Neutrophil (primary cell): Measurements from ENCODE around the gene NPAS2.

Experiments used
- H3K27ac ChIP-seq: fragments of 200-600 bp; sonication (generic); 2 replicates; pipeline ENCODE4 v1.5.1; 2016; ENCODE audit warnings: mild to moderate bottlenecking, moderate library complexity
- H3K27me3 ChIP-seq: fragments of 200-600 bp; sonication (generic); 2 replicates; pipeline ENCODE4 v1.6.0; 2016; ENCODE audit warnings: mild to moderate bottlenecking
- H3K36me3 ChIP-seq: fragments of 200-600 bp; sonication (generic); 2 replicates; pipeline ENCODE4 v1.5.1; 2017
- H3K4me1 ChIP-seq, 2 experiments: fragments of 200-600 bp in 1 of 2; sonication (generic) in 1 of 2; 1 replicate in 1 of 2; 2 replicates in 1 of 2; pipeline versions ENCODE4 v1.5.1 to v1.6.1; 2013 to 2016; ENCODE audit warnings: low read depth in 1 of 2, low read length in 1 of 2, mild to moderate bottlenecking in 1 of 2, moderate library complexity in 1 of 2; ENCODE audit not compliant: control insufficient read depth in 1 of 2, insufficient read depth in 1 of 2
- H3K4me3 ChIP-seq, 2 experiments: fragments of 200-600 bp in 1 of 2; sonication (generic) in 1 of 2; 1 replicate in 1 of 2; 2 replicates in 1 of 2; pipeline ENCODE4 v1.5.1; 2013 to 2016; ENCODE audit warnings: low read depth in 1 of 2, low read length in 1 of 2, mild to moderate bottlenecking in 1 of 2, moderate library complexity in 1 of 2
- H3K9me3 ChIP-seq: fragments of 200-600 bp; sonication (generic); 2 replicates; pipeline ENCODE4 v1.5.1; 2016
- CTCF ChIP-seq: fragments of 200-600 bp; sonication (generic); IDR thresholded peaks from 2 replicates; pipeline ENCODE4 v1.5.1; 2016; ENCODE audit warnings: antibody characterized with exemption

Gene NPAS2

GRCh38 chr2:100997509-100998234 lies 177.7 kb downstream of the NPAS2 start:
- Histone ChIP-seq H3K4me3 (no peak overlapping the region), H3K36me3 (no peaks in the 10 kb centered on the region), H3K4me1 (peaks cover 8 to 10% of the 10 kb centered on the region in 2 experiments), H3K27ac (no peak overlapping the region), H3K9me3 (no peaks in the 10 kb centered on the region), H3K27me3 (peaks cover 23% of the 10 kb centered on the region)
- no peak for TF ChIP-seq CTCF

- Histone ChIP-seq H3K36me3 (no peaks in the 10 kb centered on the region), H3K9me3 (no peaks in the 10 kb centered on the region), H3K27me3 (peaks cover 23% of the 10 kb centered on the region), H3K4me3 (no peak overlapping the region), H3K4me1 (peaks cover 13 to 15% of the 10 kb centered on the region in 2 experiments), H3K27ac (no peak overlapping the region)
- no peak for TF ChIP-seq CTCF
These were observed 178.3 kb downstream of the NPAS2 start for GRCh38 chr2:100998235-100998573.

DNA sequence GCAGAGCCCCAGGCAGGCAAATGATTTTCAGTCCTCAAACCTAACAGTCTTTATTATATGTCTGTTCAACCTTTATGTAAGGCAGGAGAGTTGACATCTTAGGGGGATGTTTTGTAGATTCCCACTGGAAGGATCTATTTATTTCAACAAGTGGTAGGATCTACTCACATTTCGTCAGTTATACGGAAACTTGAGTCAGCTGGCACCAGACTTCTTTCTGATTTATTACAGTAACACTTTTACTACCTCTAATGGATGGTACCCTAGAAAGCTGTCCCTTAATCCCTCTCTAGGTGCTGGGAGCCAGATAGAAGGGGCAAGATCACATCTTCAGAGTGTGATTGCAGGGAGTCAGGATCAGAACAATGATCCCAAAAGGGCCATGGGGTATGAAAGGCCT lies 180.1 kb downstream of the NPAS2 start:
- H3K27me3 ChIP-seq, result peaks cover 23% of the 10 kb centered on the region
- H3K36me3 ChIP-seq, result peaks cover 16% of the 10 kb centered on the region
- H3K27ac ChIP-seq, result no peak overlapping the region
- no peaks in the 10 kb centered on the region for H3K9me3 ChIP-seq
- peaks cover 20 to 22% of the 10 kb centered on the region in 2 experiments for H3K4me1 ChIP-seq
- no peak overlapping the region for H3K4me3 ChIP-seq
- no peak for TF ChIP-seq CTCF

DNA sequence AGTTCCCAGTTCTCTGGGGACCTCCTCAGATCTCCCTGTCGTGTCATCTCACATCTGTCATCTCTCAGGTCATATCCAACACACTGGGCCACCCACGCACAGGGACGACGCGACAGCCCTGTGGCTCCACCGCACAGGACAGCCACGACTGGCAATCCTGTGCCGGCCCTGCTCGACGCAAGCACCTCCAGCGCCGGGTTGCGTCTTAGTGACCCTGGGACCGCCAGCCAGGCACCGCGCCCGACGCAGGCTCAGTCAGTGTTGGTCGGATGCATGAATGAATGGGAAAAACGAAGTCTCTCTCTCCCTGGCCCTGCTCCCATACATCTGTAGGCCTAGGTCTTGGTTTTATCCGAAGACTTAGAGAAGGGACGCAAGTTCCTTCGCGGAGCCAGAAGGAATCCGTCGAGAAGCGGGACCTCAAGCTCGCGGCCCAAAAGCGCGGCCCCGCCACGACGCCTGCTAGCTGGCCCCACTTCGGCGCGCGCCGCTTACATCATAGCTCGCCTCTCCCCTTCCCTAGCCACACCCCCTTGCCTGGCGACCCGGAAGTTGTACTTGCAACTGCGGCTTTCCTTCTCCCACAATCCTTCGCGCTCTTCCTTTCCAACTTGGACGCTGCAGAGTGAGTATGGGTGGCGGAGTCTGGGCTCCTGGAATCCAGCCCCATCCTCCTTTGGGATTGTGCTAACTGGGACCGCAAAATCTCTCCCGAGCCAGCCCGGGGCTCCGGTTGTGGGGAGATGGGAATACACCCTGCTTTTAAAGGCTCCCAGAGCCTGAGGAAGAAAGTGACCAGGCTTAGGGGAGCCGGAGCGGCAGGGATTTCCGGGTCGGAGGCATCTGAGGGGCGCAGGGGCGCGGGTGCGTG lies 182.0 kb downstream of the NPAS2 start, which contains the start of gene RPL31:
Gene RPL31, plus strand, starts transcription at position 599 of the 871 bp plus-strand sequence. CDS start 413 bp downstream, outside the sequence.
- peak within 1 kb of the TSS; percentile 70 for H3K27ac ChIP-seq
- peaks cover 20 to 22% of the 10 kb centered on the region in 2 experiments for H3K4me1 ChIP-seq
- H3K36me3 ChIP-seq, result peaks cover 35% of the 10 kb centered on the region
- no peak for TF ChIP-seq CTCF
- H3K4me3 ChIP-seq, result peak within 1 kb of the TSS; percentile 88 to 92
- H3K9me3 ChIP-seq, result no peaks in the 10 kb centered on the region
- peaks cover 23% of the 10 kb centered on the region for H3K27me3 ChIP-seq

DNA sequence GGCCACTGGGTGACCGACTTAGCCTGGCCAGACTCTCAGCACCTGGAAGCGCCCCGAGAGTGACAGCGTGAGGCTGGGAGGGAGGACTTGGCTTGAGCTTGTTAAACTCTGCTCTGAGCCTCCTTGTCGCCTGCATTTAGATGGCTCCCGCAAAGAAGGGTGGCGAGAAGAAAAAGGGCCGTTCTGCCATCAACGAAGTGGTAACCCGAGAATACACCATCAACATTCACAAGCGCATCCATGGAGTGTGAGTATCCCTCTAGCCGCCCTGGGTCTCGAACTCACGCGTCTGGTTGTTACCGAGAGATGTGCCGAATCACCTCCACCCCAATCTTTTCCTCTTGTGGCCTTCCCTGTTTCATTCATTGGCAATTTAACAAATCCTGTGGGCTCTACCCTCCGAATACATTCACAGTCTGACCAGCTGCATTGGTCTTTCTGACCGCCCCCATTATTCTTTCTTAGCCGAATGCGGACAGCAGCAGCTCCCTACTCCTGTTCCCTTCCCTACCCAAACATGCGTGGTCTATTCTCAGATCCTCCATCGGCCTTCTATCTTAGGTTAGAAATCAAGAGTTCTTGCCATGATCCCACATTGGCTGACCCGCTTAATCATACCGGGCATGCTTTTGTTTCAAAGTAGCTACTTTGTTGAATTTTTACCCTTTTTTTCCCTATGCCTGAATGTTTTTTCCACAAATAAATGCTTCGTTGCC lies 182.8 kb downstream of the NPAS2 start:
- H3K27ac ChIP-seq, result peak overlapping the region; percentile 70
- H3K27me3 ChIP-seq, result peaks cover 18% of the 10 kb centered on the region
- peak overlapping the region; percentile 88 to 92 for H3K4me3 ChIP-seq
- TF ChIP-seq CTCF, result no peak
- H3K9me3 ChIP-seq, result no peaks in the 10 kb centered on the region
- peaks cover 43% of the 10 kb centered on the region for H3K36me3 ChIP-seq
- peaks cover 20 to 22% of the 10 kb centered on the region in 2 experiments for H3K4me1 ChIP-seq
